Fibroblast of skin of right quadriceps (primary cell): ENCODE measurements around the gene BIRC5.
"Not testable (repeated sequence)": the region's sequence is repeated elsewhere in the genome, so short reads cannot be mapped to it uniquely, and the experiment has no call there.

Experiments used
- DNase-seq: peaks from one replicate; pipeline ENCODE4 v3.0.0-alpha.2; 2013

Gene BIRC5

GRCh38 chr17:78226055-78226758, 12.2 kb downstream of the BIRC5 start:
- no peak for DNase-seq

GRCh38 chr17:78226759-78227454, 12.9 kb downstream of the BIRC5 start:
- DNase-seq = no peak

GRCh38 chr17:78227455-78227916, 13.4 kb downstream of the BIRC5 start:
- no peak for DNase-seq

GRCh38 chr17:78228176-78228575, 14.1 kb downstream of the BIRC5 start:
- no peak for DNase-seq

GRCh38 chr17:78230252-78230962, 16.4 kb downstream of the BIRC5 start:
- DNase-seq = no peak

GRCh38 chr17:78230996-78231935, 17.2 kb downstream of the BIRC5 start, which contains the start of gene TMEM235:
TSS of gene TMEM235 (plus strand) at chr17:78231631. CDS start at chr17:78232024, 393 bp downstream.
- DNase-seq = no peak

- no peak for DNase-seq
Observed at GRCh38 chr17:78231991-78232858, 18.2 kb downstream of the BIRC5 start.

GRCh38 chr17:78232859-78233173, 18.8 kb downstream of the BIRC5 start:
- no peak for DNase-seq

GRCh38 chr17:78233678-78234077, 19.6 kb downstream of the BIRC5 start:
- no peak for DNase-seq

- no peak for DNase-seq
Observed at GRCh38 chr17:78234261-78234865, 20.3 kb downstream of the BIRC5 start.

- DNase-seq = not testable (repeated sequence)
Observed at GRCh38 chr17:78235022-78235421, 21.0 kb downstream of the BIRC5 start.

- DNase-seq = no peak
Observed at GRCh38 chr17:78235885-78236284, 21.8 kb downstream of the BIRC5 start.

GRCh38 chr17:78236362-78237127, 22.5 kb downstream of the BIRC5 start:
- no peak for DNase-seq

- no peak for DNase-seq
Observed at GRCh38 chr17:78237401-78238012, 23.5 kb downstream of the BIRC5 start.

- no peak for DNase-seq
Observed at GRCh38 chr17:78238823-78239488, 24.9 kb downstream of the BIRC5 start.

GRCh38 chr17:78239489-78239931, 25.5 kb downstream of the BIRC5 start:
- no peak for DNase-seq

- no peak for DNase-seq
Observed at GRCh38 chr17:78240012-78240655, 26.1 kb downstream of the BIRC5 start.

GRCh38 chr17:78240839-78241238, 26.8 kb downstream of the BIRC5 start:
- DNase-seq = no peak
